IPS-15b (cell line): ENCODE results near the gene PCGF3.
"Not testable (repeated sequence)": the region's sequence is repeated elsewhere in the genome, so short reads cannot be mapped to it uniquely, and the experiment has no call there.

Experiments
- H3K27me3 ChIP-seq: one replicate; pipeline ENCODE4 v1.6.1; 2013; ENCODE audit warnings: low read length; ENCODE audit not compliant: control insufficient read depth, insufficient read depth
- H3K36me3 ChIP-seq: one replicate; pipeline ENCODE4 v1.6.1; 2013; ENCODE audit warnings: low read length; ENCODE audit not compliant: control insufficient read depth, insufficient read depth
- H3K4me1 ChIP-seq: one replicate; pipeline ENCODE4 v1.6.1; 2013; ENCODE audit warnings: mild to moderate bottlenecking, low read length; ENCODE audit not compliant: control insufficient read depth, insufficient read depth
- H3K4me3 ChIP-seq: one replicate; pipeline ENCODE4 v1.5.1; 2013; ENCODE audit warnings: low read depth, low read length
- H3K9ac ChIP-seq: one replicate; pipeline ENCODE4 v1.6.1; 2013; ENCODE audit warnings: low read depth, mild to moderate bottlenecking, low read length
- H3K9me3 ChIP-seq: one replicate; pipeline ENCODE4 v1.6.1; 2013; ENCODE audit warnings: mild to moderate bottlenecking, low read length; ENCODE audit not compliant: control insufficient read depth, insufficient read depth

PCGF3 gene

DNA sequence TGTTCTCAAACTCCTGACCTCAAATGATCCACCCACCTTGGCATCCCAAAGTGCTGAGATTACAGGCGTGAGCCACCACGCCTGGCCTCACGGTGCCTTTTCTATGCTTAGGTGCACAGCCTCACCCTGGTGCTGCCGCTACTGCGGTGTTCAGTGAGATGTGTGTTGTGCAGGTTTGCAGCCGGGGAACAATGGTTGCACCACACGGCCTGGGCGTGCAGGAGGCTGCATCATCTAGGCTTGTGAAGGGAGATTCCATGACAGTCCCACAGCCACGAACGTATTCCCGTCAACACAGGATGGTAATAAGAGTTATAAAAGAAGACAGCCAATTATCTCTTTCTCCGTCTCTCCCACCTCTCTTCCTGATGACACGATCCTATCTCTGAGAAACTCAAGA is 98.3 kb downstream of the PCGF3 start:
- Histone ChIP-seq H3K4me3 (no peak overlapping the region), H3K9ac (no peak overlapping the region), H3K9me3 (no peaks in the 10 kb centered on the region), H3K36me3 (no peaks in the 10 kb centered on the region), H3K4me1 (no peaks in the 10 kb centered on the region), H3K27me3 (no peaks in the 10 kb centered on the region)

DNA sequence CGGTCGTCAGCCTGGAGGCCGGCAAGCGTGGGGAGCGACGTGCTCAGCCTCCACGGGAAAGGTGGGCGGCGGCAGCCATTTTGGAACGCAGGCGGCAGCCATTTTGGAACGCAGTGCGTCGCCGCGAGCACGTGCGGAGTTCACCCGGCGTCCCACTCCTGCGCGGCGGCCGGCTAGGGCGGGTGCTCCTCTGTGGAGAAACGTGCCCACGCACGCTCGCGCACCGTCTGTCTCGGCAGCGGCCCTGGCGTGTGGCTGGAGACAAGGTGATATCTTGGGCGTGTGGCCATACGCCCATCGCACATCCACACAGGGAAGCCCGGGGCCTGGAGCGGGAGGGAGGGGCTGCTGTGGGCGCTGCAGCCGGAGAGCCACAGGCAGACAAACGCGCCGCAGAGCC is 99.2 kb downstream of the PCGF3 start:
- Histone ChIP-seq H3K36me3 (no peaks in the 10 kb centered on the region), H3K9ac (no peak overlapping the region), H3K9me3 (no peaks in the 10 kb centered on the region)

DNA sequence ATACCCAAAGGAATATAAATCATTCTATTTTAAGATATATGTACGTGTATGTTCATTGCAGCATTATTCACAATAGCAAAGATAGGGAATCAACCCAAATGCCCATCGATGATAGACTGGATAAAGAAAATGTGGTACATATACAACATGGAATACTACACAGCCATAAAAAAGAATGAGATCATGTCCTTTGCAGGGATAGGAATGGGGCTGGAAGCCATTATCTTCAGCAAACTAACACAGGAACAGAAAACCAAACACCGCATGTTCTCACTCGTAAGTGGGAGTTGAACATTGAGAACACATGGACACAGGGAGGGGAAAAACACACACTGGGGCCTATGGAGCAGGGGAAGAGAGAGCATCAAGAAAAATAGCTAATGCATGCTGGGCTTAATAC is 101.3 kb downstream of the PCGF3 start:
- H3K4me1 ChIP-seq, H3K9ac ChIP-seq, H3K27me3 ChIP-seq, H3K36me3 ChIP-seq, H3K4me3 ChIP-seq, H3K9me3 ChIP-seq: not testable (repeated sequence)

More for the DNA sequence above, 99.2 kb downstream of the PCGF3 start:
- H3K27me3 ChIP-seq = no peaks in the 10 kb centered on the region
- H3K4me1 ChIP-seq = no peaks in the 10 kb centered on the region
- H3K4me3 ChIP-seq = no peak overlapping the region

DNA sequence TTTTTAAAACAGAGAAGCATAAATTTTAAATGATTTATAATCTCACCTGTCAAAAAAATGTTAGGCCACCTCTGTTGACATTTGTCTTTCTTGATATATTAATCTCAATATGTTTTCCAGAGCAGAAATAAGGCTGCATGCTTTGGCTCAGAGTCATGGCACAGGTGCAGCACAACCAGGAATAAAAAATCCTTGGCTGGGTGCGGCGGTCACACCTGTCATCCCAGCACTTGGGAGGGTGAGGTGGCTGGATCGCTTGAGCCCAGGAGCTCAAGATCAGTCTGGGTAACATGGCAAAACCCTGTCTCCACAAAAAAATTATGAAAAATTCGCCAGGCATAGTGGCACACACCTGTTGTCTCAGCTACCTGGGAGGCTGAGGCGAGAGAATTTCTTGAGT is 102.2 kb downstream of the PCGF3 start:
- Histone ChIP-seq H3K27me3 (peaks cover 15% of the 10 kb centered on the region), H3K4me3 (no peak overlapping the region), H3K9me3 (no peaks in the 10 kb centered on the region), H3K4me1 (no peaks in the 10 kb centered on the region), H3K9ac (no peak overlapping the region), H3K36me3 (peaks cover 3% of the 10 kb centered on the region)

DNA sequence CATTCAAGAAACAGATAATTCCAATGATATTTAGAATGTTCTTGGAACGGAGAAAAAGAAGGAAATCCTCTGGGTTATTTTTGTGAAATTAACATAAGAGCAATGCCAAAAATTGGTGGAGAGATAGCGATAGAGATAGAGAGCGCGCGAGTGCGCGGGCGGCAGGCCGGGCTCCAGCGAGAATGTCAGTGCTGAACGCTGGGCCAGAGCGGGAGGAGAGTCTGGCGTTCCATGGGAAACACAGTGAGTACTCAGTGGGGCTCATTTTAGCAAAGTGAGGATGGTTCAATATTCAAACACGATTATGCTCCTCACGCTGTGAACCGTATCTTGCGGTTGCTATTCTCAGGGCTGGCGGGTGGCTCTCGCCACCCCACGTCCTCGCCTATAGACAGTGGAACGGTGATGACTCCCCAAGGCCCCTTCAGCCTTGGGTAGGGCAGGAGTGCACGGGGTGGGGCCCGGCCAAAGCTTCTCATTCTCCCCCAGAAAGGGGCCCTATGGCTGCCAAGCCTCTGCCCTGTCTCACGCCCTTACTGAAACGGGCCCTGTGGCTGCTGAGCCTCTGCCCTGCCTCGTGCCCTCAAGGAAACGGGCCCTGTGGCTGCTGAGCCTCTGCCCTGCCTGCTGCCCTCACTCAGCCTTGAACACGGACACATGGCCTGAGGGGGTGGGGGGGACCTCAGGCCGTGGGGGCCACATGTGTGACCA is 103.4 kb downstream of the PCGF3 start:
- Histone ChIP-seq H3K36me3 (peaks cover 3% of the 10 kb centered on the region), H3K4me3 (no peak overlapping the region), H3K4me1 (no peaks in the 10 kb centered on the region), H3K27me3 (peaks cover 22% of the 10 kb centered on the region), H3K9ac (no peak overlapping the region), H3K9me3 (no peaks in the 10 kb centered on the region)

DNA sequence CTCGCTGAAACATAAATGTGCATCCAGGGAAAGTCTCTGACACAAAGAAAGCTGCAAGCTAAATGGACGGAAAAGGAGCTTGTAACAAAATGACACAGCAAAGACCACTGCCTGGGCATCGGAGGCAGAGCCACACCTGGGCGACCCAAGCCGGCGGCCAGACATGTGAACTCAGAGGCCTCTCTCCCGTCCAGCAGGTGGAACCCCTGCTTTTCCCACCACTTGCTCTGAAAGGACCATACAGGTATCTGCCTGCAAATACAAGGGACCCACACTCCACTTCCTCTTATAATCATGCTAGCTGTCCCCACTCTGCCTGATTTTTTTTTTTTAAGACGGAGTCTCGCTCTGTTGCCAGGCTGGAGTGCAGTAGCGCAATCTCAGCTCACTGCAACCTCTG is 108.3 kb downstream of the PCGF3 start:
- H3K4me3 ChIP-seq = no peak overlapping the region
- H3K9ac ChIP-seq = no peak overlapping the region
- no peaks in the 10 kb centered on the region for H3K9me3 ChIP-seq
- H3K36me3 ChIP-seq = peaks cover 3% of the 10 kb centered on the region
- peaks cover 22% of the 10 kb centered on the region for H3K27me3 ChIP-seq
- no peaks in the 10 kb centered on the region for H3K4me1 ChIP-seq

DNA sequence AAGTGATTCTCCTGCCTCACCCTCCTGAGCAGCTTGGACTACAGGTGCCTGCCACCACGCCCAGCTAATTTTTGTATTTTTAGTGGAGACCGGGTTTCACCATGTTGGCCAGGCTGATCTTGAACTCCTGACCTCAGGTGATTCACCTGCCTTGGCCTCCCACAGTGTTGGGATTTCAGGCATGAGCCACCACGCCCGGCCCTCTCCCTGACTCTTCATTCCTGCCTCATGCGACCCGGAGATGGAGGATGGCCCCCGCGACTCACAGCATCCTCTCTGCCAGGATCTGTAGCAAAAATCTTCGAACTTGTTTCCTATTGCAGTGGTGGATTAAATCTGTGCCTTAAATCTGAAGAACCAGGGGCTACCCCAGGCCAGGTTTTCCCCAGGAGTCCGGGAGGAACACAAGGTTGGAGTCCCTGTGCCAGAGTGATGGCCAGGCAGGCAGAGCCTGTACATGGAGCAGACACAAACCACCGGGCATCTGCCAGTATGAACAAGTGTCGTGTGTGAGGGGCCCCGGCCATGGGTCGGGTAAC is 108.7 kb downstream of the PCGF3 start:
- H3K4me1 ChIP-seq = no peaks in the 10 kb centered on the region
- H3K36me3 ChIP-seq = peaks cover 3% of the 10 kb centered on the region
- H3K27me3 ChIP-seq = peaks cover 22% of the 10 kb centered on the region

DNA sequence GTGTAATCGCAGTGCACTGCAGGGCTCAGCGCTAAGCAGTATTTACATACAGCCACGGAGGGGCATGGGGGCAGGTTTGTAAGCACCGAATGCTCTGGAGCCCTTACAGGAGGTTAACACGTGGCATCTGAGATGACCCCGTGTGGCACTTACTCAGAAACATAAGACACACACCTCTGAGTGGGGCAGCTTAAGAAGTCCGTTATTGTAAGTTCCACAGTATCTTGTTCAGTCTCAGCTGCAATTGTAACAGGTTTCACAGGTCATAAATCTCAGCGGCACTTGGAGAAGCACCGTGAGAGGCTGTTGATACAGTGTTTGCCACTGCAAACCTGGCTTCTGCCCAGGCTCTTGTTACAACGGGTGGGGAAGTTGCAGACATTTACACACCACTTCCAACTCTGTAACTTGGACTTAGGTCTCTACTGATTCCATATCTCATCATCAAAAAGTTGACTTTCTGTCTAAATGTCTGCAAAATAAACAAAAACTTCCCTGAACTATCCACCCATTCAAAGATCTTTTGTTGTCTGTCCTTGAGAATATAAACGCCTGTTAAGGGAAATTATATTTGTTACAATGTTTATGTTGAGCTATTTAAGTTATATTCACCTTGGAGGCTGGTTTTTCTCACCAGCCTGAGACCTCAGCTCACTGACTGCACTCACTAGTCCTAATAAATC is 110.0 kb downstream of the PCGF3 start:
- H3K4me3 ChIP-seq = no peak overlapping the region
- peaks cover 22% of the 10 kb centered on the region for H3K27me3 ChIP-seq
- H3K4me1 ChIP-seq = no peaks in the 10 kb centered on the region
- H3K9me3 ChIP-seq = no peaks in the 10 kb centered on the region
- no peak overlapping the region for H3K9ac ChIP-seq
- peaks cover 3% of the 10 kb centered on the region for H3K36me3 ChIP-seq

More for the DNA sequence above, 108.7 kb downstream of the PCGF3 start:
- no peak overlapping the region for H3K4me3 ChIP-seq
- H3K9me3 ChIP-seq = no peaks in the 10 kb centered on the region
- no peak overlapping the region for H3K9ac ChIP-seq

DNA sequence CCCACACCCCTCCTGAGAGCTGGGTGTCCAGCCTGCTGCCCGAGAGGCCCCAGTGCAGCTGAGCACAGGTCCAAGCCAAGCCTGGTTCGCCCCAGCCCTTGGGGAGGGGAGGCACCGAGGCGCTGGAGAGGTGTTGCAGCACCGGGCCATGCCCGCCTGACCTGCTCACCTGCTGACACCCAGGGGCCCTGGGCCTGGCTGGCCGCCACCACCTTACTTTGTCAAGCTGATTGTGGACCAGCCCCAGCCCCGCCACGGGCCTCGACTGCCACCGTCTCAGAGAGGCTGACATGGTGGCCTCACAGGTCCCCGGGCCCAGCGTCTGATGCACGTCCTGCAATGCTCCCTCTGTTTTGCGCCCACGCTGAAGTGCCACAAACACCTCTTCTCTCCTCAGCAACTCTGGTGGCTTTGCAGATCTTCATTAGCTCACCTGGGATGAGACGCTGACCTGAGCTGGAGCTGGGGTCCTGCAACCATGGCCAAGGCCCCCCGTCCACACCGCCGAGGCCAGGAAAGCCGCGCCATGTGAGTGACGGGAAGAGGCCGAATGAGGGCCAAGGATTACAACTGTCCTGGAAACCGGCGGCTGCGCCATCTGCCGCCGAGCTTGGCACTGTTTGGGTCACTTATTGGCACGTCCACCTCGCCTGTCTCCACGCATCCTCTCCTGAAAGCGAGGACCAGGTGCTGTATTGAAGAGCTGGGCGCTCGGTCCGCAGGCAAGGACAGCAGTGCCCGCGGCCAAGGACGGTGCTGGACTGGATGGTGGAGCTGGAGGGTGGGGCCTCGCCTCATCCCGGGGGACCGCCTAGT is 112.7 kb downstream of the PCGF3 start:
- no peaks in the 10 kb centered on the region for H3K36me3 ChIP-seq
- peaks cover 20% of the 10 kb centered on the region for H3K27me3 ChIP-seq

DNA sequence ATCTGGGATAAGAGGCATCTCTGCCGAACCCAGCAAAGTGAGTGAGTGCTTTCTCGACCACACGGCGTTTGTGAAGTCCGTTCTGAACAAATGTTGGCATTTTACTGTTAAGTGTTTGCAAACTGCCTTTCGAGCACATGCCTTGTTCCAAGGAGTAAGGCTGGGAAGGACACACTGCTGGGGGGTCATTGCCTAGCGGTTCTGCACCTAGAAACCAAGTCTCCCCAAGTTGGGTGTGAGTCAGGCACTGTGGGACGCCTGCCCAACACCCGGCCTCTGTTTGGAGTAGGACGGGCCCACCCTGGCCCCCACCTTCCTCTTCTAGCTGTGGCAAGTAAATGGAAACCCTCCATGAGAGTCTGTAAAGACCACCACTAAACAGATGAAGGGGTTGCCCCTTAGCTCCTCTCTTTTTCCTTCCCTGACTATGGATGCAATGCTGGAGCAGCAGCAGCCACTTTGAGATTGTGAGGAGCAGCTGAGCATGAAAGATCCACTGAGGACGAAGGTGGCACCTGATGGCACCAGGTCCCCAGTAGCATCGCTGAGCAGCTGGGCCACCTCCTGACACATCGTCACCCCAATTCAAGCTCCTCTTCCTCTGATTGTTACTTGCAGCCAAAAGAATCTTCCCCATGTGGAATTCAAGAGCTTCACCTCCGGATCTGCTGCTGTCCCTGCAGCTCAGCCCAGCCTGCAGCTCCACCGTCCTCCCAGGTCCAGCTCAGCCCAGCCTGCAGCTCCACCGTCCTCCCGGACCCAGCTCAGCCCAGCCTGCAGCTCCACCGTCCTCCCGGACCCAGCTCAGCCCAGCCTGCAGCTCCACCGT is 114.0 kb downstream of the PCGF3 start:
- Histone ChIP-seq H3K27me3 (peaks cover 24% of the 10 kb centered on the region), H3K36me3 (no peaks in the 10 kb centered on the region)

More for the DNA sequence above, 112.7 kb downstream of the PCGF3 start:
- H3K4me3 ChIP-seq = no peak overlapping the region
- H3K4me1 ChIP-seq = no peaks in the 10 kb centered on the region
- no peak overlapping the region for H3K9ac ChIP-seq
- H3K9me3 ChIP-seq = no peaks in the 10 kb centered on the region

More for the DNA sequence above, 114.0 kb downstream of the PCGF3 start:
- H3K4me3 ChIP-seq = no peak overlapping the region
- H3K4me1 ChIP-seq = no peaks in the 10 kb centered on the region
- no peak overlapping the region for H3K9ac ChIP-seq
- H3K9me3 ChIP-seq = no peaks in the 10 kb centered on the region
